Measurements from ENCODE around the gene NMNAT3. TPM values are rescaled to one million over a fixed set of nuclear protein-coding genes. Genes with fewer than 3 reads are reported as not detected.

The NMNAT3 gene
- total RNA-seq, 1 experiment from 2014 or later = 4.6 TPM

DNA sequence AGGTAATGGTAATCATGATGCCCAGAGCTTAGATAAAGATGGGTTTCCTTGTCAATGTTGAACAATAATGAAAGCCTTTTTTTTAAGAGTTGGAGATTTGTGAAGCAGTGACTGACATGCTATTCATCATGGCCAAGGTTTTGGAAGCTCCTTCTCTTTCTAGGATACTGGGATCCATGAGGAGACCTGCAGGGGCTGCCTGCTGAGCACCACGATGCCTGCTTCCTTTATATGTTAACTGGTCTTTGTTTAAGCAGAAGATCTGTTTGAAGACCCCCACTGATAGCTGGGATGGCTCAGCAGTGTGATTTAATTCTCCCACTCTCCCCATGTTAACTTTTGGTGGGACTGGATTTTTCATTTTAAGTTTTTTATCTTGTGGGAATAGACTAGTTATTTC is 154.1 kb downstream of the NMNAT3 start:
- Mint-ChIP-seq H3K4me3 (no peak overlapping the region), H3K36me3 (peaks cover 8% of the 10 kb centered on the region), H3K9me3 (no peaks in the 10 kb centered on the region), H3K4me1 (peaks cover 28% of the 10 kb centered on the region), H3K27ac (no peak overlapping the region), H3K27me3 (ENCODE audit: low read depth) (peaks cover 24% of the 10 kb centered on the region)
- TF ChIP-seq ZNF138 (CRISPR knock-in tag; conservative IDR thresholded peaks at IDR 0.05) = no peak
- no peak for TF ChIP-seq E2F5 (CRISPR knock-in tag; IDR thresholded peaks at IDR 0.05)
- no peak for TF ChIP-seq ZNF512 (CRISPR knock-in tag; IDR thresholded peaks at IDR 0.05; ENCODE audit: borderline replicate concordance)
- peak; percentile 71 for TF ChIP-seq ZNF423 (CRISPR knock-in tag; IDR thresholded peaks at IDR 0.05)
- peak; percentile 18 for ATAC-seq
- ChIA-PET CTCF (interaction anchor here (1.4 to 2.3 kb wide), 4 partner anchors 17 to 40 kb away, joined by 3 to 7 read pairs (median 4); no protein-coding TSS in a partner anchor), POLR2A (interaction anchor here (0.8 kb wide), 1 partner anchor 11 kb away, joined by 3 read pairs; no protein-coding TSS in a partner anchor)
- DNase-seq (ENCODE audit: low spot score) = no peak

DNA sequence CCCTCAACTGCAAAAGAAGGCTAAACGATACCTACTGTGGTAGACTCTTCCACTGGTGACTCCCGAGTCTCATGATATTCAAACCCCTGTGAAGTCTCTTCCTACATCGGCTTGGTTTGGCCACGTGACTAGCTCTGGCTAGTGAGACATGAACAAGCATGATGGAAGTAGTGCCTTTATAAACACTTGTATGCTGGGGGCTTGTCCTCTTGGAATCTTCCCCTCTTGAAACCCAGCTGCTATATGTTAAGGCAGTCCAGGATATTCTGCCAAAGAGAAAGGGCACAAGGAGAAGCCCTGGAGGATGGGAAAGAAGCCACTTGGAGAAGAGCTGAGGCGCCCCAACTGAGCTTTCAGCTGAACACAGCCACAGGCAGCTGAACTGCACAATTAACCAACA is 154.6 kb downstream of the NMNAT3 start:
- CTCF ChIA-PET = interaction anchor here (1.4 to 2.3 kb wide), 4 partner anchors 16 to 41 kb away, joined by 3 to 7 read pairs (median 4); no protein-coding TSS in a partner anchor
- TF ChIP-seq FOXP1 (CRISPR knock-in tag; IDR thresholded peaks at IDR 0.05; ENCODE audit: borderline replicate concordance) = no peak
- TF ChIP-seq, protein P1, sequence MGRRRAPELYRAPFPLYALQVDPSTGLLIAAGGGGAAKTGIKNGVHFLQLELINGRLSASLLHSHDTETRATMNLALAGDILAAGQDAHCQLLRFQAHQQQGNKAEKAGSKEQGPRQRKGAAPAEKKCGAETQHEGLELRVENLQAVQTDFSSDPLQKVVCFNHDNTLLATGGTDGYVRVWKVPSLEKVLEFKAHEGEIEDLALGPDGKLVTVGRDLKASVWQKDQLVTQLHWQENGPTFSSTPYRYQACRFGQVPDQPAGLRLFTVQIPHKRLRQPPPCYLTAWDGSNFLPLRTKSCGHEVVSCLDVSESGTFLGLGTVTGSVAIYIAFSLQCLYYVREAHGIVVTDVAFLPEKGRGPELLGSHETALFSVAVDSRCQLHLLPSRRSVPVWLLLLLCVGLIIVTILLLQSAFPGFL (CRISPR knock-in tag; IDR thresholded peaks at IDR 0.05; ENCODE audit: borderline replicate concordance) = no peak
- TF ChIP-seq ESRRA (CRISPR knock-in tag; IDR thresholded peaks at IDR 0.05; ENCODE audit: borderline replicate concordance) = no peak
- TF ChIP-seq SP1 (CRISPR knock-in tag; conservative IDR thresholded peaks at IDR 0.05) = no peak
- TF ChIP-seq KAT7 (CRISPR knock-in tag; IDR thresholded peaks at IDR 0.05; ENCODE audit: borderline replicate concordance) = no peak
- TF ChIP-seq MLX (CRISPR knock-in tag; IDR thresholded peaks at IDR 0.05) = no peak
- no peak for TF ChIP-seq SMAD3 (CRISPR knock-in tag; IDR thresholded peaks at IDR 0.05; ENCODE audit: borderline replicate concordance)
- TF ChIP-seq ZNF512 (CRISPR knock-in tag; IDR thresholded peaks at IDR 0.05; ENCODE audit: borderline replicate concordance) = no peak
- TF ChIP-seq, protein P2, sequence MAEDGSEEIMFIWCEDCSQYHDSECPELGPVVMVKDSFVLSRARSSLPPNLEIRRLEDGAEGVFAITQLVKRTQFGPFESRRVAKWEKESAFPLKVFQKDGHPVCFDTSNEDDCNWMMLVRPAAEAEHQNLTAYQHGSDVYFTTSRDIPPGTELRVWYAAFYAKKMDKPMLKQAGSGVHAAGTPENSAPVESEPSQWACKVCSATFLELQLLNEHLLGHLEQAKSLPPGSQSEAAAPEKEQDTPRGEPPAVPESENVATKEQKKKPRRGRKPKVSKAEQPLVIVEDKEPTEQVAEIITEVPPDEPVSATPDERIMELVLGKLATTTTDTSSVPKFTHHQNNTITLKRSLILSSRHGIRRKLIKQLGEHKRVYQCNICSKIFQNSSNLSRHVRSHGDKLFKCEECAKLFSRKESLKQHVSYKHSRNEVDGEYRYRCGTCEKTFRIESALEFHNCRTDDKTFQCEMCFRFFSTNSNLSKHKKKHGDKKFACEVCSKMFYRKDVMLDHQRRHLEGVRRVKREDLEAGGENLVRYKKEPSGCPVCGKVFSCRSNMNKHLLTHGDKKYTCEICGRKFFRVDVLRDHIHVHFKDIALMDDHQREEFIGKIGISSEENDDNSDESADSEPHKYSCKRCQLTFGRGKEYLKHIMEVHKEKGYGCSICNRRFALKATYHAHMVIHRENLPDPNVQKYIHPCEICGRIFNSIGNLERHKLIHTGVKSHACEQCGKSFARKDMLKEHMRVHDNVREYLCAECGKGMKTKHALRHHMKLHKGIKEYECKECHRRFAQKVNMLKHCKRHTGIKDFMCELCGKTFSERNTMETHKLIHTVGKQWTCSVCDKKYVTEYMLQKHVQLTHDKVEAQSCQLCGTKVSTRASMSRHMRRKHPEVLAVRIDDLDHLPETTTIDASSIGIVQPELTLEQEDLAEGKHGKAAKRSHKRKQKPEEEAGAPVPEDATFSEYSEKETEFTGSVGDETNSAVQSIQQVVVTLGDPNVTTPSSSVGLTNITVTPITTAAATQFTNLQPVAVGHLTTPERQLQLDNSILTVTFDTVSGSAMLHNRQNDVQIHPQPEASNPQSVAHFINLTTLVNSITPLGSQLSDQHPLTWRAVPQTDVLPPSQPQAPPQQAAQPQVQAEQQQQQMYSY (CRISPR knock-in tag; IDR thresholded peaks at IDR 0.05) = no peak
- TF ChIP-seq NFYB (CRISPR knock-in tag; conservative IDR thresholded peaks at IDR 0.05; ENCODE audit: low read depth) = no peak
- TF ChIP-seq SMAD4 (CRISPR knock-in tag; IDR thresholded peaks at IDR 0.05) = no peak
- TF ChIP-seq, protein P3, sequence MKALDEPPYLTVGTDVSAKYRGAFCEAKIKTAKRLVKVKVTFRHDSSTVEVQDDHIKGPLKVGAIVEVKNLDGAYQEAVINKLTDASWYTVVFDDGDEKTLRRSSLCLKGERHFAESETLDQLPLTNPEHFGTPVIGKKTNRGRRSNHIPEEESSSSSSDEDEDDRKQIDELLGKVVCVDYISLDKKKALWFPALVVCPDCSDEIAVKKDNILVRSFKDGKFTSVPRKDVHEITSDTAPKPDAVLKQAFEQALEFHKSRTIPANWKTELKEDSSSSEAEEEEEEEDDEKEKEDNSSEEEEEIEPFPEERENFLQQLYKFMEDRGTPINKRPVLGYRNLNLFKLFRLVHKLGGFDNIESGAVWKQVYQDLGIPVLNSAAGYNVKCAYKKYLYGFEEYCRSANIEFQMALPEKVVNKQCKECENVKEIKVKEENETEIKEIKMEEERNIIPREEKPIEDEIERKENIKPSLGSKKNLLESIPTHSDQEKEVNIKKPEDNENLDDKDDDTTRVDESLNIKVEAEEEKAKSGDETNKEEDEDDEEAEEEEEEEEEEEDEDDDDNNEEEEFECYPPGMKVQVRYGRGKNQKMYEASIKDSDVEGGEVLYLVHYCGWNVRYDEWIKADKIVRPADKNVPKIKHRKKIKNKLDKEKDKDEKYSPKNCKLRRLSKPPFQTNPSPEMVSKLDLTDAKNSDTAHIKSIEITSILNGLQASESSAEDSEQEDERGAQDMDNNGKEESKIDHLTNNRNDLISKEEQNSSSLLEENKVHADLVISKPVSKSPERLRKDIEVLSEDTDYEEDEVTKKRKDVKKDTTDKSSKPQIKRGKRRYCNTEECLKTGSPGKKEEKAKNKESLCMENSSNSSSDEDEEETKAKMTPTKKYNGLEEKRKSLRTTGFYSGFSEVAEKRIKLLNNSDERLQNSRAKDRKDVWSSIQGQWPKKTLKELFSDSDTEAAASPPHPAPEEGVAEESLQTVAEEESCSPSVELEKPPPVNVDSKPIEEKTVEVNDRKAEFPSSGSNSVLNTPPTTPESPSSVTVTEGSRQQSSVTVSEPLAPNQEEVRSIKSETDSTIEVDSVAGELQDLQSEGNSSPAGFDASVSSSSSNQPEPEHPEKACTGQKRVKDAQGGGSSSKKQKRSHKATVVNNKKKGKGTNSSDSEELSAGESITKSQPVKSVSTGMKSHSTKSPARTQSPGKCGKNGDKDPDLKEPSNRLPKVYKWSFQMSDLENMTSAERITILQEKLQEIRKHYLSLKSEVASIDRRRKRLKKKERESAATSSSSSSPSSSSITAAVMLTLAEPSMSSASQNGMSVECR (CRISPR knock-in tag; IDR thresholded peaks at IDR 0.05; ENCODE audit: borderline replicate concordance) = no peak
- no peak for TF ChIP-seq ZBTB21 (CRISPR knock-in tag; IDR thresholded peaks at IDR 0.05; ENCODE audit: borderline replicate concordance)
- TF ChIP-seq, protein P4, sequence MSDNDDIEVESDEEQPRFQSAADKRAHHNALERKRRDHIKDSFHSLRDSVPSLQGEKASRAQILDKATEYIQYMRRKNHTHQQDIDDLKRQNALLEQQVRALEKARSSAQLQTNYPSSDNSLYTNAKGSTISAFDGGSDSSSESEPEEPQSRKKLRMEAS (CRISPR knock-in tag; IDR thresholded peaks at IDR 0.05) = no peak
- TF ChIP-seq ATF1 (CRISPR knock-in tag; IDR thresholded peaks at IDR 0.05) = no peak
- Mint-ChIP-seq H3K27me3 (ENCODE audit: low read depth) (peaks cover 24% of the 10 kb centered on the region), H3K36me3 (peaks cover 8% of the 10 kb centered on the region), H3K4me1 (peaks cover 28% of the 10 kb centered on the region), H3K27ac (no peak overlapping the region), H3K4me3 (no peak overlapping the region), H3K9me3 (no peaks in the 10 kb centered on the region)
- ATAC-seq = no peak
- POLR2A ChIA-PET = interaction anchor here (0.8 kb wide), 1 partner anchor 10 kb away, joined by 3 read pairs; no protein-coding TSS in a partner anchor
- no peak for DNase-seq (ENCODE audit: low spot score)

Data from WTC11 (cell line).